Thyroid gland (tissue), 4 donors: ENCODE results near the gene DND1. TPM values are rescaled to one million over a fixed set of nuclear protein-coding genes. Genes with fewer than 3 reads are reported as not detected.
"Not testable (repeated sequence)": the region's sequence is repeated elsewhere in the genome, so short reads cannot be mapped to it uniquely, and the experiment has no call there.

Source experiments
- DNase-seq, 2 donors: peaks; one replicate each; pipeline ENCODE4 v3.0.0-alpha.2; 2019
- H3K27ac ChIP-seq, 3 donors: fragments of 200-600 bp; sonication (generic); 1 replicate in 2 of 3; 2 replicates in 1 of 3; pipeline ENCODE4 v1.5.1; 2016 to 2019; ENCODE audit warnings: mild to moderate bottlenecking in 1 of 3, moderate library complexity in 1 of 3
- H3K27me3 ChIP-seq: fragments of 200-600 bp; sonication (generic); one replicate; pipeline ENCODE4 v1.5.1; 2019
- H3K36me3 ChIP-seq, 2 donors: fragments of 200-600 bp; sonication (generic); one replicate each; pipeline ENCODE4 v1.5.1; 2016 to 2019
- H3K4me1 ChIP-seq, 2 donors: fragments of 200-600 bp; sonication (generic); one replicate each; pipeline ENCODE4 v1.5.1; 2017 to 2019
- H3K4me3 ChIP-seq, 3 donors: fragments of 200-600 bp; sonication (generic); replicated peaks in 1 of 3; 1 replicate in 2 of 3; 2 replicates in 1 of 3; pipeline ENCODE4 v1.5.1; 2016; ENCODE audit warnings: mild to moderate bottlenecking in 1 of 3
- H3K9me3 ChIP-seq: fragments of 200-600 bp; sonication (generic); one replicate; pipeline ENCODE4 v1.5.1; 2017
- POLR2A ChIP-seq, 2 donors: fragments of 450-650 bp; IDR thresholded peaks; one replicate each; pipeline ENCODE4 v1.6.1; 2017; ENCODE audit warnings: antibody characterized with exemption in 2 of 2, mild to moderate bottlenecking in 2 of 2, moderate library complexity in 1 of 2
- WGBS, 2 donors: methylation state at CpG; one replicate each; pipeline ENCODE4 v1.1.5; 2017; 5-methylcytosine and 5-hydroxymethylcytosine counted together
- intact Hi-C: fragments of 100-400 bp; cut with DNase I; formaldehyde crosslinking; loops from one replicate; pipeline ENCODE4 v1.15.1; 2023
- total RNA-seq, 4 donors: library from RNA; depleted of rRNA; stranded (reverse); fragments of >200 nt; gene quantifications; one replicate each; pipeline ENCODE4 v1.2.3, GENCODE V29; 2016
- TF ChIP-seq, protein P1 (sequence below), 6 experiments: fragments of 200-600 bp in 3 of 6; fragments of 450-650 bp in 3 of 6; sonication (generic) in 3 of 6; IDR thresholded peaks; one replicate each; pipeline ENCODE4 v1.5.1; 2016 to 2019; ENCODE audit warnings: antibody characterized with exemption in 6 of 6, mild to moderate bottlenecking in 2 of 6, inconsistent platforms in 1 of 6, moderate library complexity in 1 of 6

The DND1 gene
- total RNA-seq, 4 donors from 2014 or later = 1.3 to 2.0 TPM; not detected in 2

DNA sequence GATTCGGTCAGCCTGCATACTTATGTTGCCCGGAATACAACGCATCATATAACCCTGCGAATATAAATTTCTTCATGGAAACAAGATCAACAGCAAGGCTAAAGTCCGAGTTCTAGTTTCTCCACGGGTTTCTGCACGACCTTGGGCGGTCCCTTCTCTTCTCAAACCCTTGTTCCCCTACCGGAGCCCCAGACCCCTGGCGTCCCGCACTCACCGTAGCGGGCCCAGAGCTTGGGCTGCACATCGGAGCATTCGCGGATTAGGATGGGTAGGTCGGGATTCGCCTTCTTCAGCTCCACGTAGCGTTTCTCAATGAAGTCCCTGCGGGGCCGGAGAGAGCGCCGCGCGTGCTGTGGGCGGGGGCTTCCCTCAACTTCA, 26.3 kb downstream of the DND1 start:
- H3K27ac ChIP-seq = peak overlapping the region; percentile 7 to 71 (median 42)
- H3K4me1 ChIP-seq = peaks cover 15 to 16% of the 10 kb centered on the region in 2 donors
- peaks cover 30 to 36% of the 10 kb centered on the region in 2 donors for H3K36me3 ChIP-seq
- TF ChIP-seq, protein P1, sequence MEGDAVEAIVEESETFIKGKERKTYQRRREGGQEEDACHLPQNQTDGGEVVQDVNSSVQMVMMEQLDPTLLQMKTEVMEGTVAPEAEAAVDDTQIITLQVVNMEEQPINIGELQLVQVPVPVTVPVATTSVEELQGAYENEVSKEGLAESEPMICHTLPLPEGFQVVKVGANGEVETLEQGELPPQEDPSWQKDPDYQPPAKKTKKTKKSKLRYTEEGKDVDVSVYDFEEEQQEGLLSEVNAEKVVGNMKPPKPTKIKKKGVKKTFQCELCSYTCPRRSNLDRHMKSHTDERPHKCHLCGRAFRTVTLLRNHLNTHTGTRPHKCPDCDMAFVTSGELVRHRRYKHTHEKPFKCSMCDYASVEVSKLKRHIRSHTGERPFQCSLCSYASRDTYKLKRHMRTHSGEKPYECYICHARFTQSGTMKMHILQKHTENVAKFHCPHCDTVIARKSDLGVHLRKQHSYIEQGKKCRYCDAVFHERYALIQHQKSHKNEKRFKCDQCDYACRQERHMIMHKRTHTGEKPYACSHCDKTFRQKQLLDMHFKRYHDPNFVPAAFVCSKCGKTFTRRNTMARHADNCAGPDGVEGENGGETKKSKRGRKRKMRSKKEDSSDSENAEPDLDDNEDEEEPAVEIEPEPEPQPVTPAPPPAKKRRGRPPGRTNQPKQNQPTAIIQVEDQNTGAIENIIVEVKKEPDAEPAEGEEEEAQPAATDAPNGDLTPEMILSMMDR (IDR thresholded peaks at IDR 0.05) = no peak
- no peak for TF ChIP-seq POLR2A (IDR thresholded peaks at IDR 0.05)
- intact Hi-C loops = loop anchor here (5.0 kb wide), 2 partner anchors 100 to 245 kb away; partner anchors contain the start of genes ANKHD1 and EIF4EBP3
- WGBS, 2 donors = 0 to 2% methylated on average over 18 to 19 of the region's 27 CpGs
- no peak for DNase-seq
- no peaks in the 10 kb centered on the region for H3K27me3 ChIP-seq
- H3K4me3 ChIP-seq = peak overlapping the region; percentile 37 to 83 (median 71)
- no peaks in the 10 kb centered on the region for H3K9me3 ChIP-seq

DNA sequence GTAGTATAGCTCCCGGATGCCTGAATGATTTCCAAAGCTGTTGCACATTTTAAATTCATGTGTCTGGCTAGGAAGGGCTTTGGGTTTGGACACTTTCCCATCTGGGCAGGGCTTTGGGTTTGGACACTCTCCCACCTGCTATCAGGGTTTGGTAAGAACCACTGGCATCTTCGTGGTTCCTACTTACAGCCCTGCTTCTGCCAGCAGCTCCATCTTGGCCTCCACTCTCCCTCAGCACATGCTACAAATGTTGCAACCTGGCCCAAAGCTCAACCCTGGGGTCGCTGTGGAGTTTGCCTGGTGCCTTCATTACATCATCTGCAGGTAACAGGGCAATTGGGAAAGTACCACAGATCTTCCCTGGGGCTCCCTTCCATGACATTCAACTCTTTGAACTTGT, 30.7 kb downstream of the DND1 start:
- H3K4me3 ChIP-seq = no peak overlapping the region
- H3K4me1 ChIP-seq = peaks cover 19 to 21% of the 10 kb centered on the region in 2 donors
- no peak for DNase-seq
- H3K9me3 ChIP-seq = no peaks in the 10 kb centered on the region
- H3K27ac ChIP-seq = no peak overlapping the region
- intact Hi-C loops = no loop called here
- TF ChIP-seq, protein P1 (IDR thresholded peaks at IDR 0.05) = no peak
- TF ChIP-seq POLR2A (IDR thresholded peaks at IDR 0.05) = no peak
- H3K36me3 ChIP-seq = peaks cover 9 to 13% of the 10 kb centered on the region in 2 donors
- no peaks in the 10 kb centered on the region for H3K27me3 ChIP-seq
- WGBS, 2 donors = 78 to 80% methylated on average over 3 of the region's 3 CpGs

DNA sequence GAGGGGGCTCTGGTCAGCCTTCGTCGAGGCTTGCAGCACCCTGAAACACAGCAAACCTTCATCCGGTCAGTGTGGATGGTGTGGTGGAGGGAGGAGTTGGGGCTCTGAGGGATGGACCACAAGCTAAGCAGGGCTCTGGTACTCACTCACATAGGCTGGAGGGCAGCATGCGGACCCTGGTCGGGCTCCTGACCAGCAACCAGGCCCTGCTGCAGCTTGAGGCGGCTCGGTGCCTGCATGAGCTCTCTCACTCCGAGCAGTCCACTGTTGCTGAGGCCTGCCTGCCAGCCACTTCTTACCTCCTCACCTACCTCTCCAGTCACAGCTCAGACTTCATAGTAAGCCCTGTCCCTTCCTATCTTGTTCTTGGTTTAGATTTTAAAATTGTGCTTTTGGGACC, 31.7 kb downstream of the DND1 start:
- intact Hi-C loops = no loop called here
- H3K27ac ChIP-seq = no peak overlapping the region
- H3K9me3 ChIP-seq = no peaks in the 10 kb centered on the region
- H3K4me3 ChIP-seq = no peak overlapping the region
- H3K4me1 ChIP-seq = peaks cover 15 to 21% of the 10 kb centered on the region in 2 donors
- TF ChIP-seq, protein P1 (IDR thresholded peaks at IDR 0.05) = no peak
- TF ChIP-seq POLR2A (IDR thresholded peaks at IDR 0.05) = no peak
- peaks cover 9 to 13% of the 10 kb centered on the region in 2 donors for H3K36me3 ChIP-seq
- 85 to 87% methylated on average over 7 to 8 of the region's 8 CpGs for WGBS, 2 donors
- no peaks in the 10 kb centered on the region for H3K27me3 ChIP-seq
- DNase-seq = no peak

DNA sequence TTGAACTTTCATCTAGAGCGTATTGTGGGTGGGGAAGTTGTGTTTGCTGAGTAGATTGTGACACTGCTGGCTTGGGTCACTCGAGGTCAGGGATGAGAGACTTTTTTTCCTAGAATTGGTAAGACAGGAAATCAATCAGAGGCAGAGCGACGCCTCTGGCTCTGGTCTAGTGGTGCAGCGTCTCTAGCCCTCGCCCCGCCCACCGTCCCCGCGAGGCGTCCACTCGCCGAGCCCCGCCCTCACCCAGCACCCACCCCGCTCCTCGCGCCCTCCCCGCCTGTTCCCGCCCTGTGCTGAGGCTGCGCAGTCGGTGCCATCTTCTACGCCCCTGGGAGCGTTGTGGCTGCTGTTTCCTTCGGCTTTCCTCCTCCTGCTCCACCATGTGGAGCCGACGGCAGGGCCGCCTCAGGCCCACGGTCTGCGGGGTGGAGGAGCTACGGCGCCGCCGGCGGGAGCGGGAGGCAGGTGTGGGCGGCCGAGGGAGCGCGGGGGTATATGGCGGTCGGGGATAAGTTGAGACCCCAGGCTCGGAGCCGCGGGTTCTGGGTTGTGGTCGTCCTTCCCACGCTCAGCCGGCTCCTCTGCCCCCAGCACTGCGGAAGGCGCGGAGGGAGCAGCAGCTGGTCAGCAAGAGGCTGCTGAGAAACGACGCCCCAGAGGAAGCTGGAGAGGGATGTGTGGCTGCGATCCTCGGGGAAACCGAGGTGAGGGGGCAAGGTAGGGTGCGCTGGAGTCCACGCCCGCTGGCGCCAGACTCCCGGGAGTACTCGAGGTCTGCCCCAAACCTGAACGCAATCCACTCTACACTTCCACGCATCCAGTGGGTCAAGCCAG, 34.0 kb downstream of the DND1 start, which contains the start of gene TMCO6:
Gene TMCO6 (plus strand): TSS at position 304 of the 834 bp plus-strand sequence. CDS start 77 bp downstream, at position 381.
- Histone ChIP-seq H3K36me3 (peaks cover 1 to 3% of the 10 kb centered on the region in 2 donors), H3K27ac (peak within 1 kb of the TSS; percentile 89 to 94 (median 89)), H3K9me3 (no peaks in the 10 kb centered on the region), H3K4me3 (peak within 1 kb of the TSS; percentile 63 to 80 (median 66)), H3K27me3 (no peaks in the 10 kb centered on the region), H3K4me1 (peaks cover 11 to 13% of the 10 kb centered on the region in 2 donors)
- peak; percentile 42 to 70 for TF ChIP-seq POLR2A (IDR thresholded peaks at IDR 0.05)
- TF ChIP-seq, protein P1 (IDR thresholded peaks at IDR 0.05) = peak in 5 of 6 experiments; percentile 27 to 83 (median 65)
- 0% methylated on average over 24 to 29 of the region's 63 CpGs for WGBS, 2 donors
- intact Hi-C loops = loop anchor here (5.0 to 10.0 kb wide), 2 partner anchors 77 to 265 kb away; partner anchors contain the start of genes APBB3 and SLC35A4
- DNase-seq = peak; percentile 98 to 99

DNA sequence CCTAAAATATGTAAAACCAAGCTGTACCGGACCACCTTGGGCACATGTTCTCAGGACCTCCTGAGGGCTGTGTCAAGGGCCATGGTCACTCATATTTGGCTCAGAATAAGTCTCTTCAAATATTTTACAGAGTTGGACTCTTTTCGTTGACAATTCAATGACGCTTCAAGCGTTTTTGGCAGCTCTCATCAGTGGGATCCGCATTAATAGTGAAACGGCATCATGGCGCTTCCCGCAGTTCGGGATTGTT, 34.6 kb downstream of the DND1 start:
- H3K4me1 ChIP-seq = peaks cover 11 to 16% of the 10 kb centered on the region in 2 donors
- 25 to 26% methylated on average over 9 of the region's 9 CpGs for WGBS, 2 donors

More for the DNA sequence above, 34.6 kb downstream of the DND1 start:
- H3K36me3 ChIP-seq, H3K27me3 ChIP-seq, DNase-seq, H3K9me3 ChIP-seq: not testable (repeated sequence)
- H3K4me3 ChIP-seq = peak overlapping the region in 1 of 3 donors; percentile 10
- intact Hi-C loops = loop anchor here (5.0 to 10.0 kb wide), 2 partner anchors 77 to 264 kb away; partner anchors contain the start of genes APBB3 and SLC35A4
- peak overlapping the region; percentile 89 to 94 (median 89) for H3K27ac ChIP-seq
